ENCODE data around the gene CYP19A1.
A peak's percentile ranks its signal among the peaks of the same experiment; 100 is the strongest.

Gene CYP19A1

DNA sequence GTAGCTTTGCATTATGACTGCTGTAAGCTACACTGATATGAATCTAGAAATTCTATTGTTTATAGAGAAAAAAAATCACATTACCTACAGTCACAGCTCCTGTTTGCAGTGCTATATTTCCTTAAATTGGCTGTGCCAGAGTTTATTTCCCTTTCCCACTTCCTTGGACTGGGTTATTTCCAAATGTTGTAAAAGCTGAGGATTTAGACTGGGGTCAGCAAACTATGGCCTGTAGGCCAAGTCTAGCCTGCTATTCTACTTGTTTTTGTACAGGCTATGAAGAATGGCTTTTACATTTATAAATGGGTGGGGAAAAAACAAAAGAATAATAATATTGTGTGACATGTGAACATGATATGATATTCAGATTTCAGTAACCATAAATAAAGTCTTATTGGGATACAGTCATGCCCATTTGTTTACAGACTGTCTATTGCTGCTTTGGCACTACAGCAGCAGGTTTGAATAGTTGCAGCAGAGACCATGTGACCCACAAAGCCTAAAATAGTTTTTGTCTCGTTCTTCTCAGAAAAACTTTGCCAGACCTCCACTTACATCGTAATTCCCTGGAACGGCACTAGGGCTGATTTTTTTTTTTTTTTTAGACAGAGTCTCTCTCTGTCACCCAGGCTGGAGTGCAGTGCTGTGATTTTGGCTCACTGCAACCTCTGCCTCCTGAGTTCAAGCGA lies 10.9 kb upstream of the CYP19A1 start:
- DNase-seq (ENCODE audit: insufficient read length, low spot score): no peak
- no peak for TF ChIP-seq POU2F2 (IDR thresholded peaks at IDR 0.05; ENCODE audit: low read depth, low read length)
- TF ChIP-seq PAX5 (IDR thresholded peaks at IDR 0.05; ENCODE audit: insufficient read depth, low read length, severe bottlenecking): no peak
- TF ChIP-seq POLR2AphosphoS5 (IDR thresholded peaks at IDR 0.05; ENCODE audit: low read depth, low read length): no peak
- TF ChIP-seq SPI1 (IDR thresholded peaks at IDR 0.05; ENCODE audit: low read depth, low read length): no peak
- no peak for TF ChIP-seq POLR2A (IDR thresholded peaks at IDR 0.05; ENCODE audit: low read depth, low read length)
- no peak for TF ChIP-seq TAF1 (IDR thresholded peaks at IDR 0.05; ENCODE audit: low read depth, low read length)
- FAIRE-seq: no peak

DNA sequence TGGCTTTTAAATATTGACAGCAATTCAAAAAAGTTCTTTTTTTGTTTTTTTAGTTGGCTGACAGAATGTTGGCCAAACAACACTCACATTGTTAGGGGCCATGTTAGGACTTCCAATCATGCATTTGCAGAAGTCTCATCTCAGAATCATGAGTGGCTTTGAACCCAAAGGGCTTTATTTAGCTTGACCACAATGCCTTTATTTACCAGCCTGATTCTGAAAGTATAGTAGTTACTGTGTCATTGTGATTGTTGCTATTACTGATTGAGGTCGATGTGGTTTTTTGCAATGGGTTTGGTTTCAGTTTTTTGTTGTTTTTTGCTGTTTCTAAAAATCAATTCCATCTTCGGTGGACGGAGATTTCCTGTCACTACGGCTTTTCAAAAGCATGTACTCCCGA lies 10.3 kb upstream of the CYP19A1 start:
- FAIRE-seq (peak; percentile 88), DNase-seq (ENCODE audit: insufficient read length, low spot score) (peak; percentile 40)
- TF ChIP-seq POLR2A (IDR thresholded peaks at IDR 0.05; ENCODE audit: low read depth, low read length) (no peak), POLR2AphosphoS5 (IDR thresholded peaks at IDR 0.05; ENCODE audit: low read depth, low read length) (no peak), SPI1 (IDR thresholded peaks at IDR 0.05; ENCODE audit: low read depth, low read length) (peak; percentile 66), POU2F2 (IDR thresholded peaks at IDR 0.05; ENCODE audit: low read depth, low read length) (no peak), TAF1 (IDR thresholded peaks at IDR 0.05; ENCODE audit: low read depth, low read length) (no peak), PAX5 (IDR thresholded peaks at IDR 0.05; ENCODE audit: insufficient read depth, low read length, severe bottlenecking) (no peak)

GRCh38 chr15:51346136-51346535 lies 7.7 kb upstream of the CYP19A1 start:
- FAIRE-seq (no peak), DNase-seq (ENCODE audit: insufficient read length, low spot score) (no peak)
- TF ChIP-seq PAX5 (IDR thresholded peaks at IDR 0.05; ENCODE audit: insufficient read depth, low read length, severe bottlenecking) (no peak), POU2F2 (IDR thresholded peaks at IDR 0.05; ENCODE audit: low read depth, low read length) (no peak), TAF1 (IDR thresholded peaks at IDR 0.05; ENCODE audit: low read depth, low read length) (no peak), POLR2A (IDR thresholded peaks at IDR 0.05; ENCODE audit: low read depth, low read length) (no peak), SPI1 (IDR thresholded peaks at IDR 0.05; ENCODE audit: low read depth, low read length) (no peak), POLR2AphosphoS5 (IDR thresholded peaks at IDR 0.05; ENCODE audit: low read depth, low read length) (no peak)

DNA sequence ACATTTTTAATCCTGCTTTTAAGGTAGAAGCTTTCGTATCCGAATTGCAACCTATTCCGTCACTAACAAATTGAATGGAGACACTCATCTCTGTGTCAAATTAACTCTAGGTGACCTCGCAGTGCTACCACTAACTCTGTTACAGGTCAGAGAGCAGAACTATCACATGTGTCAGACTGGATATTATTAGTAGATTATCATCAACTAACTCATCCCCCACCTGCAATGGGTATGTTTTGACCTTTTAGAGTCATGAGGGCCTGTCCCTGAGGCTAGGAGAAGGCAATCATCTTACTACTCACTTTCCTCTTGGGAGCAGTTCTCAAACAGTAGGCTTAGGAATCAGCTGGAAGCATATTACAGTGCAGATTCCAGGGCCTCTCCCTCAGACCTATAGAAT lies 5.1 kb upstream of the CYP19A1 start:
- TF ChIP-seq POLR2AphosphoS5 (IDR thresholded peaks at IDR 0.05; ENCODE audit: low read depth, low read length) (no peak), TAF1 (IDR thresholded peaks at IDR 0.05; ENCODE audit: low read depth, low read length) (no peak), POLR2A (IDR thresholded peaks at IDR 0.05; ENCODE audit: low read depth, low read length) (no peak), POU2F2 (IDR thresholded peaks at IDR 0.05; ENCODE audit: low read depth, low read length) (no peak), PAX5 (IDR thresholded peaks at IDR 0.05; ENCODE audit: insufficient read depth, low read length, severe bottlenecking) (no peak), SPI1 (IDR thresholded peaks at IDR 0.05; ENCODE audit: low read depth, low read length) (no peak)
- DNase-seq (ENCODE audit: insufficient read length, low spot score) (no peak), FAIRE-seq (no peak)

GRCh38 chr15:51342227-51342999 lies 4.0 kb upstream of the CYP19A1 start:
- TF ChIP-seq SPI1 (IDR thresholded peaks at IDR 0.05; ENCODE audit: low read depth, low read length): no peak
- DNase-seq (ENCODE audit: insufficient read length, low spot score) (no peak), FAIRE-seq (no peak)

- no peak for DNase-seq (ENCODE audit: insufficient read length, low spot score)
- TF ChIP-seq SPI1 (IDR thresholded peaks at IDR 0.05; ENCODE audit: low read depth, low read length) (no peak), POLR2AphosphoS5 (IDR thresholded peaks at IDR 0.05; ENCODE audit: low read depth, low read length) (no peak), POLR2A (IDR thresholded peaks at IDR 0.05; ENCODE audit: low read depth, low read length) (no peak), TAF1 (IDR thresholded peaks at IDR 0.05; ENCODE audit: low read depth, low read length) (no peak), PAX5 (IDR thresholded peaks at IDR 0.05; ENCODE audit: insufficient read depth, low read length, severe bottlenecking) (no peak), POU2F2 (IDR thresholded peaks at IDR 0.05; ENCODE audit: low read depth, low read length) (no peak)
- FAIRE-seq: no peak
These were observed 3.2 kb upstream of the CYP19A1 start, which contains the start of gene GLDN for GRCh38 chr15:51341366-51342226. GLDN (plus strand) TSS chr15:51341655; CDS start chr15:51341685, 30 bp downstream.

DNA sequence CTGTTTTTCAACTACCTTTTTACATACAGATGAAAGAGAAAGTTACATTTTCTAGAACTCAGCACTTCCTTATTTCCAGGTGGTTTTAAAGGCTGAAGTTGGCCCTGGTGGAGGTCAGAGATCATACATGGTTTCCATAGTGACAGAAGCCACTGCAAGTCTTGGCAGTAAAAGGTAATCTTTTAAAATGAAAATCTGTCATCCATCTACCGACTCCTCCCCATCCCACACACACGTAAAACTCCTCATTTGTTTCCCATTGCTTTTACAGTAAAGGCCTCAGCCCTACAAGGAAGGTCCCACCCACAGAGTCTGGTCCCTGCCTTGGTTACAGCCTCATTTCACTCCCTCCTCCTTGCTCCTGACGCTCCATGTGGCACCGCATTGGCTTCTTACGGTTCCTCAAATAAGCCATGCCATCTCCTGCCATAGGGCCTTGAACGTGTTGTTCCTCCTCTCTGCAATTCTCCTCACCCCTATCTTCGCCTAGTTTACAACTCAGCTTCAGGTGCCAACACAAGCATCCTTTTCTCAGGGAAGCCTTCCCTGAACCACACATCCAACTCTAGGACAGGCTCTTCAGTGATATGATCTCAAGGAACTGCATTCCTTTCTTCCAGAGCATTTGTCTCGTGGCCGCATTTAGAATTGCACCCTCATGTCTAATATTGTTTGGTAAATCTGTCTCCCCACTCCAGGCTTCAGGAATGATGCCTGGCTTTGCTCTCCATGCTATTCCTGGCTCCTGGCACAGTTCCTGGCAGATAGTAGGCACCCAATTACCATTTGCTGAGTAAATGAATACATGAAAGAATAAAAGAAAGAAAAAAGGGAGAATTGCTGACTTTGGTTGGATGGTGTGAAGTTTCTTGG lies 2.6 kb downstream of the CYP19A1 start:
- no peak for FAIRE-seq
- no peak for DNase-seq (ENCODE audit: insufficient read length, low spot score)
- no peak for TF ChIP-seq TAF1 (IDR thresholded peaks at IDR 0.05; ENCODE audit: low read depth, low read length)
- no peak for TF ChIP-seq PAX5 (IDR thresholded peaks at IDR 0.05; ENCODE audit: insufficient read depth, low read length, severe bottlenecking)
- TF ChIP-seq POLR2A (IDR thresholded peaks at IDR 0.05; ENCODE audit: low read depth, low read length): no peak
- TF ChIP-seq POLR2AphosphoS5 (IDR thresholded peaks at IDR 0.05; ENCODE audit: low read depth, low read length): no peak
- no peak for TF ChIP-seq POU2F2 (IDR thresholded peaks at IDR 0.05; ENCODE audit: low read depth, low read length)
- TF ChIP-seq SPI1 (IDR thresholded peaks at IDR 0.05; ENCODE audit: low read depth, low read length): peak; percentile 91

DNA sequence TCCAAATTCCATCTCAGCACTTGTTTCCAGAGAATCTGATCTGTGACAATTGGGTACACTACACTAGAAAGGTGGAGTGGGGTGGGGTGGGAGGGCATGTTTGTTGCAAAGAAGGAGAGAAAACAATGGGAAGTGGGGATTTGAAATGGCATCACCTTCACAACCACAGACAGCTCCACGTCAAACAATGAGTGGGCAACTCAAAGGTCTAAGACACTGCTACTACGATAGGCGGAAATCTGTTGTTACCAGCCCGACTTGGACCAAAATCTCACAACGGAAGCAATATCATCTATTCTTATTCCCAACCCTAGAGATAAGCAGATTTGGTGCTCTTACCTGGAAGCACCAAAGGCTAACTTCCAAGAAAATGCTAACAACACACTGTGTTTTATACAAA lies 3.3 kb downstream of the CYP19A1 start:
- DNase-seq (ENCODE audit: insufficient read length, low spot score) (no peak), FAIRE-seq (no peak)
- no peak for TF ChIP-seq POU2F2 (IDR thresholded peaks at IDR 0.05; ENCODE audit: low read depth, low read length)
- TF ChIP-seq POLR2AphosphoS5 (IDR thresholded peaks at IDR 0.05; ENCODE audit: low read depth, low read length): no peak
- TF ChIP-seq PAX5 (IDR thresholded peaks at IDR 0.05; ENCODE audit: insufficient read depth, low read length, severe bottlenecking): no peak
- no peak for TF ChIP-seq SPI1 (IDR thresholded peaks at IDR 0.05; ENCODE audit: low read depth, low read length)
- TF ChIP-seq POLR2A (IDR thresholded peaks at IDR 0.05; ENCODE audit: low read depth, low read length): no peak
- TF ChIP-seq TAF1 (IDR thresholded peaks at IDR 0.05; ENCODE audit: low read depth, low read length): no peak
